NCI-H1105 (cell line): ENCODE results near the gene VMO1.
"Not testable (repeated sequence)": the region's sequence is repeated elsewhere in the genome, so short reads cannot be mapped to it uniquely, and the experiment has no call there.

Experiments used
- DNase-seq: peaks from one replicate; lab custom pipeline; 2025; lab: John Stamatoyannopoulos, UW

The VMO1 gene, protein sequence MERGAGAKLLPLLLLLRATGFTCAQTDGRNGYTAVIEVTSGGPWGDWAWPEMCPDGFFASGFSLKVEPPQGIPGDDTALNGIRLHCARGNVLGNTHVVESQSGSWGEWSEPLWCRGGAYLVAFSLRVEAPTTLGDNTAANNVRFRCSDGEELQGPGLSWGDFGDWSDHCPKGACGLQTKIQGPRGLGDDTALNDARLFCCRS

DNA sequence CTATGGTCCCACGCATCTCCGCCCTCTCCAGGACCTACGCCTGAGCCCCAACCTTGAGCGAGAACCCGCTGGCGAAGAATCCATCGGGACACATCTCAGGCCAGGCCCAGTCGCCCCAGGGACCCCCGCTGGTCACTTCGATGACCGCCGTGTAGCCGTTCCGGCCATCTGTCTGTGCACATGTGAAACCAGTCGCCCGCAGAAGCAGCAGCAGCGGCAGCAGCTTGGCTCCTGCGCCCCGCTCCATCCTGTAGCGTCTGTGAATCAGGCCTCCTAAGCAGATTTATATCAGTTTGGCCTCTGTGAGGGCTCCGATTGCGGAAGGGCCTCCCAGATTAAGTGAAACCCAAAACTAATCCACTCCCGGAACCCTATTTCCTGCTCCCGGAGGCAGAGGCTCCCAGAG lies at the start of gene VMO1:
Gene VMO1, minus strand, starts transcription at position 259 of the 406 bp plus-strand sequence. Its CDS starts 12 bp downstream, at position 247.
- no peak for DNase-seq

DNA sequence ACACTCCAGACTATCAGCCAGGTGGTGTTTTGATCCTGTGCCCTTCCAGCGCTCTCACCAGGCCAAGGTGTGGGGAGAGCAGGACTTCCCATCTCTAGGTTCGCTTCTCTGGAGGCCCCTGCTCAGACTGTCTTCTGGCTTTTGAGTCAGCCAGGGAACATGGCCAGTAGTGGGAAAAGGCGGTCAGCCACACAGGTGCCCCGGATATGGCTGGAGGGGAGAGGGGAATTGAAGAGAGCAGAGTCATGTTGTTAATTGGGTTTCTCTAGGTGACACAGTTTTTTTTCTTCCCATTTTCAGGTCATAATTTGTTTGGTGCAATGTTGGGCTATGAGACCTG lies 48.5 kb upstream of the VMO1 start:
- no peak for DNase-seq

DNA sequence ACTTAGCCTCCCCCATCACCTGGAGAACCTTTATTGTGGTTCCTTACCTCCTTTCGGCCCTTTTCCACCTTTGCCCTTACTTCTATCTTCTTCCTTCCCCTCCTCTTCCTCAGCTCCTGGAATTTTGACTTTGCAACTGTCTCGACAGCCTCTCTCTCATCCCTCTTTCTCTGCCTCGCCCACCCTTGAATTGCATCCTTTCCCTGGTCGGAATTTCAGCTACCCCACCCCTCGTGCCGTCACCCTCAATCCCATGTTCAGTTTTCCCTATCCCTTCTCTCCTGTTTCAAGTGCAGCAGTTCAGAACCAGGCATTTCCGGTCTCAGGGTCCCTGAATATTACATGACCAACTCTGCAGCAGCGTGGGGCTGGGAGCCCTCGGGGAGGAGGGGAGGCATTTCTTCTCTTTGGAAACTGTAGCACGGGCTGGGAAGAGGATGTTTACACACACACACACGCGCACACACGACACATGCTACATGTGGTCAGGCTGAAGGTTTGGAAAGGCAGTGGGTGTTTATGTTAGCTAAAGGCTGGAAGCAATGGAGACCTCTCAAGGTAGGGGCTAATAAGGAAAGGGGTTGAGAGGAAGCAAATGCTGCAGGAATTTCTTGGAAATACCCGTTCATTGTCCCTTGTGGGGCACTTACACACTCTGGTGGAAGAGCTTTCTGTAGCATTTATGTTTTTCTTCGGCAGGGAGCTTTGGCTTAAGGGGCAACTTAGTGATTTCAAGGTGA lies 47.9 kb upstream of the VMO1 start:
- DNase-seq, result no peak

DNA sequence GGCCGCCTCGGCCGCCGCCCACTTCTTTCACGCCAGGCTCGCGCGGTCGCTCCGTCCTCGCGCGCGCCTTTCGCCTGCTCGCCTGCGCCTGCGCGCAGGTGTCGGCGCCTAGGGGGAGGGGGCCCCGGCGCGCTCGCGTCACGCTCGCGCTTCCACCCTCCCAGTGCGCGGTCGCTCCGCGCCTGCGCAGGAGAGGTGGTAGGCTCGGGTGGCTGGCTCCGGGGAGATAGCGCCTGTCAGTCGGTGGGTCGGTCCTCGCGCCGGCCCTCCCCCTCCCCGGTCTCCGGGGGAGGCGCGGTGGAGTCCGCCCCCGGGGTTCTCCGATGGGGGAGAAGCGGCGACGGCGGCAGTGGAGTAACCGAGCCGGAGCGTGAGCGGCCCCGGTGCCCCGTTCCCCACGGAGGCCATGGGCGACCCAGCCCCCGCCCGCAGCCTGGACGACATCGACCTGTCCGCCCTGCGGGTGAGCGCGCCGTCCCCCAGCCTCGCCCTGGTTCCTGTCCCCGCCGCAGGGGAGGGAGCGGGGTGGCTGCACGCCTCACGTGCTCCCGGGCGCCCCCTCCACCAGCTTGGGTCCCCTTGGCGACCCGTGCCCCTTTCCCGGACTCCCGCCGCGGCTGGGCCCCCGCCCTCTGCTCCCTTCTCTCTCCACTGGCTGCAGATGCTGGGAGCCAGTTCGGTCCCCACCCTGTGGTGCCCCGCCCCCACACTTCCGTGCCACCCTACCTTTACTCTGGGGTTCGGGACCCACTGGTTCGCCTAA lies 47.2 kb upstream of the VMO1 start, which contains the start of gene MINK1:
Gene MINK1, plus strand, starts transcription at position 163 of the 763 bp plus-strand sequence. Its CDS starts 244 bp downstream, at position 407.
- peak; percentile 89 for DNase-seq

DNA sequence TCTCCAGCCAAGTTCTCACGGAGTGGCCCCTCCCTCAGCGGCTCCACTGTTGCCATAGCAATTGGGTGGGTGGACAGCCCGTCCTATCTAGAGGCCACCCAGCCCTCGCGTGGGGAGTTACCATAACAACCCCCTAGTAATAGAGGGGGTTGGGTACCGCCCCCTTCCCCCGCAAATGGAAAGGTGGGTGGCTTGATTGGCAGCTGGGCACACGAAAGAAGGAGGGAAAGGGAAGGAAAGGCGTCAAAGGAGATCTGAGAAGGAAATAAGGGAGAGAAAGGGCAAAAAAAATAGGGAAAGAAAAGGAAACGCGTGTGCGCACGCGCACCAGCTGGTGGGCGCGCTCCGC lies 46.6 kb upstream of the VMO1 start:
- not testable (repeated sequence) for DNase-seq

DNA sequence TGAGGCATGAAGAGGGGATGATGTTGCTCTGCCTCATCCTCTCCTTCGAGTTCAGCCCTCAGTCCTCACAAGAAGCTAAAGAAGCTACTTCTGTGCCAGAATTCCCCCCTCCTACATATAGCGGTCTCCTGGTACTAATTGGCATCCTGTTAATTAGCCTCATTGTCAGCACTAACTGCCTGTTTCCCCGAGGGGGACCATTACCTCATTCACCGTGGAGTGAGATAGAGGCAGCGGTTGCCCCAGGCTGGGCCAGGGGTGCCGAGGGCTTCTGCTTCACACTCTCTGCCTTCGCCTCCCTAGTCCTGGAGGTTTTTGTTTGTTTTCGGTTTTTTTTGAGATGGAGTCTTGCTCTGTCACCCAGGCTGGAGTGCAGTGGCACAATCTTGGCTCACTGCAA lies 41.2 kb upstream of the VMO1 start:
- DNase-seq, result no peak

DNA sequence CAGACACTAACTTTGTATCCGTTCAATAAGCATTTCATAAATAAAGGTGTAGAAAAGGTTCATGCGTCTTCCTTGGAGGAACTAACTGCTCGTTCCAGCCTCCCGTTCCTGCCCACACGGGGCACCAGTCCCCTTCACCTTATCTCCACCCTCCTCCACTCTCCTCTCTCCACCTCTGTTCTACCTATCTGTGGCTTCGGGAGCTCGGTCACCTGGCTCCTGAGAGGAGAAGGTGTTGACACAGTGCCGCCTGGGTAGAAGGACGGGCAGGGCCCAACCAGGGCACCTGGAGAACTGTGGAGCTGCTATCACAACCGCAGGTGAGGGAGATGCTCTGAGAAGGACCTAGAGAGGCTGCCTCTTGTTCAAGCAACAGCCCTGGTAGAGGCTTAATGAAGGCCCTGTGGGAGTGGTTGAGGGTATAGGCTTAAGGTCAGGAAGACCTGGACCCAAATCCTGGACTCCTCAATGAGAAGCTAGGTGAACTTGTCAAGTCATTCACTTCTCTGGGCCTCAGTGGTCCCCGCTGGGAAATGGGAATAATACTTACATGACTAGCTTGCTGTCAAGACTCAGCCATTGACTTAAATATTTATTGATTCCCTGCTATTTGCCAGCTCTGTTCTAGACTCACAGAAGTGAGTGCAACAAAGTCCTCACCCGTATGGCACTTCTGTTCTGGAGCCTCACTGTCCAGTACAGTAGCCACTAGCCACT lies 37.4 kb upstream of the VMO1 start:
- no peak for DNase-seq

DNA sequence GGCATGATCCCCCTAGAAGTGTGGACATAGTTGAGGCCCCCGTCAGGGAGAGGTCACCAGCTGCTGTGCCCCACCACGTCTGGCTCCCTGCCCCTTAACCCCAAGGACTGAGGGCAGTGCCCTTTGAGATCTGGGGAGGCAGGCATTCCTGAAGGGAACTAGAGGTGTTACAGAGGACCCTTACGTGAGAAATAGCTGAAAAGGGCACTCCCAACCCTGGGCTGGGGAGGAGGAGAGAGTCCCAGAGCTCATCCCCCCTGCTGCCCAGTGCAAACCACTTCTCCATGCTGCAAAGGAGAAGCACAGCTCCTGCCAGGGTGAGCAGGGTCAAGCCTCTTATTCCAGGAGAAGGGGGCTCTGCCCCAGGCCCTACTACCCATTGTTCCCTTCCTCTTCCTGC lies 36.7 kb upstream of the VMO1 start:
- no peak for DNase-seq

DNA sequence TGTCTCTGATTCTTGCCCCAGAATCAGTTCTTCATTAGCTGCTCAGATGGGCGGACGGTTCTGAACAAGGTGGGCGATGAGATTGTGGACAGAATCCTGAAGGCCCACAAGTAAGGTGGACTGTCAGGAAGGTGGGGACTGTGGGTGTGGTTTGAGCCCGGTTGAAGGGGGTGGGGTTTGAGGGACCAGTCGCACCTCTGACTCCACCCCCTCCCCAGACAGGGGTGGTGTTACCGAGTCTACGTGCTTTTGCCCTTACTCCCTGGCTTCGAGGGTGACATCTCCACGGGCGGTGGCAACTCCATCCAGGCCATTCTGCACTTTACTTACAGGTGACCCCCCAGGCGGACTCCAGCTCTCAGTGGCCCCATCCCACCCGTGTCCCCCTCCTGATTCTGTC lies 32.1 kb upstream of the VMO1 start:
- no peak for DNase-seq

DNA sequence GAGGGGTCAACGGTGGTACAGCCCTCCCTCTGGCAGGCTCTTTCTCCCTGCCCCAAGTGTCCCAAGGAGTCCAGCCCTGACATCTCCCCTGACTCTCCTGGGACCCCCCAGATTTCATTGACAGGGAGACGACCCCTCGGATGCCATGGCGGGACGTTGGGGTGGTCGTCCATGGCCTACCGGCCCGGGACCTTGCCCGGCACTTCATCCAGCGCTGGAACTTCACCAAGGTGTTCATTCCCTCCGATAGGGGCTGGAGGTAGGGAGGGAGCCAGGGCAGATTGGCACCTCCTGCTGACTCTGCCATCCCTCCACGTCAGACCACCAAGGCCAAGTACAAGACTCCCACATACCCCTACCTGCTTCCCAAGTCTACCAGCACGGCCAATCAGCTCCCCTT lies 30.7 kb upstream of the VMO1 start:
- DNase-seq, result no peak

DNA sequence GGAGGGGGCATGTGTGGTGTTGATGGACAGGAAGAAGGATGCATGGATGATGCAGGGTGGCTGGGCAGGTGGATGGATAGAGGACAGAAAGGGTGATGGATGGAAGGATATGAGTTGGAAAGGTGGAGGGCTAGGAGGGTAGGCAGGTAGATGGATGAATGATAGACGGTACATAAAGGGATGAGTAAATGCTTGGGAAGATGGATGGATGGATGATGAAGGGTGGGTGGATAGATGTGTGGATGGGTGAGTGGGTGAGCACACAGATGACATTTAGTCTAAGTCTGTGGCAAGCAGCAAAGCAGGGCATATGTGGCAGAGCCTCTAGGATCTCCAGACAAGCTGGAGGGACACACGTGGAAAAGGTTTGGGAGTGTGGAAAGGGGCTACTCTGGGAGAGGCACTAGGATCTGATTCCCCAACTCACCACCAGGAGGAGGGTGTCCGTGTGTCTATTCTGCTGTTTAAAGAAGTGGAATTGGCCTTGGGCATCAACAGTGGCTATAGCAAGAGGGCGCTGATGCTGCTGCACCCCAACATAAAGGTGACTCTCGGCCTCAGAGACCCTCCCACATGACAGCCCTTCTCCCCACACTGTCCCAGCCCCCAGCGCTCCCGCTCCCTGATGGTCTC lies 29.0 kb upstream of the VMO1 start:
- no peak for DNase-seq

DNA sequence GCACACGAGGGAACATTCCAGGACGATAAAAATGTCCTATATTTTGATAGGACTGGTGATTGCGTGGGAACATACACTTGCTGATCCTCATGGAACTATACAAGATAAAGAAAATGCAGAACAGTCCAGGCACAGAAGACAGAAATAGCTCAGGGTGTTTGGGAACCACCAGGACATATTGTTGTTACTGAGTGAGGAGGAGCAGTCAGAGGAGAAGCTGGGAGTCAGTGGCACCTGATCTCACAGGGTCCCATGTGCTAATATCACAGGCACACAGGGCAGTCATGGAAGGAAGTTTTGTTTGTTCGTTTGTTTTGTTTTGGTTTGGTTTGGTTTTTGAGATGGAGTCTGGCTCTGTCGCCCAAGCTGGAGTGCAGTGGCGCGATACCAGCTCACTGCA lies 26.5 kb upstream of the VMO1 start:
- DNase-seq, result no peak

DNA sequence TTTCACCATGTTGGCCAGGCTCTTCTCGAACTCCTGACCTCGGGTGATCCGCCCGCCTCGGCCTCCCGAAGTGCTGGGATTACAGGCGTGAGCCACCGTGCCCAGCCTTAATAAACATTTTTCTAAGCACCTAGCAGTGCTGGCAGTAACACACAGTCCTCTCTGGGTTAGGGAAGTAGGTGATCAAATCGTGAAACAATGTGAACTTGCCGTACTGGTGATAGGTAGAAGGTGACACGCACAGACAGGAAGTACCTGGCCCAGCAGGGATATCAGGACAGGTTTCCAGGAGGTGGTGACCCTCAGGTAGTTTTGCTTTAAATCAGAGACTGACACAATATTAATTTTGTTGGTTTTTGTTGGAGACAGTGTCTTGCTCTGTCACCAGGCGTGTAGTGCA lies 25.3 kb upstream of the VMO1 start:
- no peak for DNase-seq

DNA sequence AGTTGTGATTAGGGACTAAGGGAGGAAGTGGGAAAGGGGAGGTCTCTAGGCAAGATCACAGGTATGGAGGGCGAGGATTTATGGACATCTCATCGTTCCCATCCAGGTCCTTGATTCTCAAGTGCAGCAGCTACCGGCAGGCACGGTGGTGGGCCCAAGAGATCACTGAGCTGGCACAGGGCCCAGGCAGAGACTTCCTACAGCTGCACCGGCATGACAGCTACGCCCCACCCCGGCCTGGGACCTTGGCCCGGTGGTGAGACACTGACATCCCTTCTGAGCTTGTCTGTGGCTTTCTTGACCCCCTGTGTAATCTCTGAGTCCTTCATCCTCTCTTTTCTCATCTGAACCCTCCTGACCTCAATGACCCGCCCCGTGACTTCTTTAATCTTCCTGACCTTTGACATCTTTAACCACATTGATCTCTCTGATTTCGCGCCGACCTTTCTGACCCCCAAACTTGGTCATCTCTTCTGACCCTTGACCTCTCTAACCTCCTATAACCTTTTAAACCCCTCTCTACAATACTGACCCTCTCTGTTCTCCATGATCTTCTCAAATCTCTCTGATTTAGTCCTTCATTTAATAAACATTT lies 24.6 kb upstream of the VMO1 start:
- DNase-seq, result no peak

DNA sequence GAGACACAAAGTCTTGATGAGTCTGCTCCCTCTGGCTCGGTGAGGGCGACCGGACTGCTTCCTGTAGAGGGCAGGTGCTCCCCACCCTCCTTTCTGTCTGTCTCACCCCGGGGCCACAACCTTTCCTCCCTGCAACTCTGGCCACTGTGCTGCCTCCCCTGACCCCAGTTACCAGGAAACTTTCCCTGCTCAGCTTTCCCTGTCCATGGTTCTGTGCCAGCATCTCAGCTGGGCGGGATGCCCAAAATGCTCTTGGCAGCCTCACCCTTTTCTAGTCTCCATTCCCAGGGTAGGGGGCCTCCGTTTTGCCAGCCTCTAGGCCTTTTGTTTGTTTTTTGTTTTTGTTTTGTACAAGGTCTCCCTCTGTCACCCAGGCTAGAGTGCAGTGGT lies 22.2 kb upstream of the VMO1 start:
- no peak for DNase-seq

DNA sequence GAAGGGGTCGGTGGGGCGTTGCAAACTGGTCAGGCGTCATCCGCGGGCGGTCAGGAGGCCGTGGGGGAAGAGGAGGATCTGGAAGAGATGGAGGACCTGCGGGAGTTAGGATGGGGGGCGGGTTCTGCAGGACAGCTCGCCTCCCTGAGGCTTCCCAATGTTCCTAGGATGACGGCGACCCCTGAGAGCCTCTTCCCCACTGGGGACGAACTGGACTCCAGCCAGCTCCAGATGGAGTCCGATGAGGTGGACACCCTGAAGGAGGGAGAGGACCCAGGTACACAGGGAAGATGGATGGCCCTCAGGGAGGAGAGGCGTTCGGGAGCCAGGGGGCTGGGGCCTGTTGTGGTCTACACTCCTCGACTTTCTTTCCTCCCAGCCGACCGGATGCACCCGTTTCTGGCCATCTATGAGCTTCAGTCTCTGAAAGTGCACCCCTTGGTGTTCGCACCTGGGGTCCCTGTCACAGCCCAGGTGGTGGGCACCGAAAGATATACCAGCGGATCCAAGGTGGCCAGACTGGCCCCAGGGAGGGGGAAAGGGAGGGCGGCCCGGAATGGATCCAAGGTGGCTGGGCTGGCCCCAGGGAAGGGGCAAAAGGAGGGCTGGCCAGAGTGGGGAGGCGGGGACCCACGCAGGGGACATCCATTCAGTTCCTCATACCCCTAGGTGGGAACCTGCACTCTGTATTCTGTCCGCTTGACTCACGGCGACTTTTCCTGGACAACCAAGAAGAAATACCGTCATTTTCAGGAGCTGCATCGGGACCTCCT lies 21.6 kb upstream of the VMO1 start:
- no peak for DNase-seq

DNA sequence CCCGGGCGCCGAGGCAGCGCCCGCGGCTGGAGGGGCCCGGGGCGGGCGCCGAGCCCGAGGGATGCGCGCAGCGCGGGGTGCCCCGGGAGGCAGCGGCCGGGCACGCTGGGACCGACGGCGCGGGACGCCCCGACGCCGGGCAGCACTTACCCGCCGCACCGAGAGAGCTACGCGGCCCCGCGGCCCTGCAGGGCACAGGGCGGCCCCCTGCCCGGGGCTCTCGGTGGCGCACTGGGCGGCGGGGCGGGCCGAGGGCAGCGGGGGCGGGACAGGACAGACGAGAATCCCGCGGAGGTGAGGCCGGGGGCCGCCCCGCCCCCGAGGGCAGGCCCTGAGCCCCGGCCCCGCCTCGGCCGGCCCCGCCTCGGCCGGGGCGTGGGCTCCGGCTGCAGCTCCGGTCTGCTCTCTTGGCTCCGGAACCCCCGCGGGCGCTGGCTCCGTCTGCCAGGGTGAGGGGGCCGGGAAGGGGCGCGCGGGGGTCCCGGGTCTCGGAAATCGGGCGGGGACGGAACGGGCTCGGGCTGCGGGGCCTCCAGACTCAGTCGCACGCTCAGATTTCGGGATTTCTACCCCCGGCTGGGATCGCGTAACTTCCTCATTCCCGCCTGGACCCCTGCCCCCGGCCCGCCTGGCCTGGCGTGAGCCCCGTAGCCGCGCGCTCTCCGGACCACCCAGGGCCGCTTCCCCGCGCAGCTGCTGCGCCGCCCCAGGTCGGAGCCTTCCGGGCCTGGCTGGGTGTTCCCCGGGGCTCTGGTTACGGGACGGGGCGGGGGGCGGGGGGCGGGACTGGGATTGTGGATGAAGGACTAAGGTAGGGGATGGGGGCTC lies 20.8 kb upstream of the VMO1 start, which contains the start of gene PLD2:
Gene PLD2, plus strand, starts transcription at position 376 of the 828 bp plus-strand sequence. CDS start 621 bp downstream, outside the sequence.
- DNase-seq, result peak; percentile 85

DNA sequence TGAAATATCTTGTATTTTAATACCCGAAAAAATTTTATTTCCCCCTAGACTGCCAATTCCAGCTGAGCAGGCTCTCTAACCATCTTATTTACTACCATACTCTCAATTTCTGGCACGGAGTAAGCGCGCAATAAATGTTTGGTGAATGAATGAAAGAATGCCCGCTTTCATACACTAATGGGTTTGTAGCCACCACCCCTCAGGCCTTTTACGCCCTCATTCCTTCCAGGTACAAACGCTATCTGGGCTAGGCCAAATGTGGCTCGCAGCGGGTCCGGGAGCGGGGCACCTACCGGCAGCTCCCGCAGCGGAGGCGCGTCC lies 20.3 kb upstream of the VMO1 start:
- DNase-seq, result no peak

DNA sequence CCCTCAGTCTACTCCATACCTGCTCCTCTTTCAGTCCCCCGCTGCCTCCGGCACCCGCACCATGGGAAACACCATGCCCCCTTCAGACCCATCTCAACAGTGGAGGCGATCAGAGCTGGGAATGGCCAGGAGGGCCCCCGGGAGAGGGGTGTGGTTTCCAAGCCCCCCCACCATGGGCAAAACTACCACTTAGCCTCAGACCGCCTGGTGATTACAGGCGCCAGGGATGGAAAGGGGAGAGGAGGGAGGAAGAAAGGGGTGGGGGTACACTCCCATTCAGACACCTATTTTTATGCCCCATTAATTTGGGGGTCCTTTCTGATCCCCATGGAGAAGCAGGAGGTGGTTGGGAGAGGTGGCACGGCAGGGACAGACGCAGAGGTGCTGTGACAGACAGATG lies 16.1 kb upstream of the VMO1 start, which contains the start of gene C17orf114:
Gene C17orf114, minus strand, starts transcription at position 101 of the 400 bp plus-strand sequence.
- no peak for DNase-seq
